T47D (cell line): ENCODE data around the gene SLC6A12.

Experiments used
- DNase-seq, 2 experiments: peaks; one replicate each; pipeline versions ENCODE4 v3.0.0 to v3.0.0-alpha.2; 2011 to 2012; ENCODE audit warnings: low read depth in 1 of 2, low spot score in 1 of 2
- JUND ChIP-seq: IDR thresholded peaks from 2 replicates; pipeline ENCODE4 v1.6.1; 2012; ENCODE audit warnings: low read depth
- in situ Hi-C: cut with HindIII; loops from 2 replicates; pipeline ENCODE4 v1.10.0; 2016; ENCODE audit warnings: low sequenced_read_pairs, low pct_unique_long_range_greater_than_20kb

SLC6A12 gene

DNA sequence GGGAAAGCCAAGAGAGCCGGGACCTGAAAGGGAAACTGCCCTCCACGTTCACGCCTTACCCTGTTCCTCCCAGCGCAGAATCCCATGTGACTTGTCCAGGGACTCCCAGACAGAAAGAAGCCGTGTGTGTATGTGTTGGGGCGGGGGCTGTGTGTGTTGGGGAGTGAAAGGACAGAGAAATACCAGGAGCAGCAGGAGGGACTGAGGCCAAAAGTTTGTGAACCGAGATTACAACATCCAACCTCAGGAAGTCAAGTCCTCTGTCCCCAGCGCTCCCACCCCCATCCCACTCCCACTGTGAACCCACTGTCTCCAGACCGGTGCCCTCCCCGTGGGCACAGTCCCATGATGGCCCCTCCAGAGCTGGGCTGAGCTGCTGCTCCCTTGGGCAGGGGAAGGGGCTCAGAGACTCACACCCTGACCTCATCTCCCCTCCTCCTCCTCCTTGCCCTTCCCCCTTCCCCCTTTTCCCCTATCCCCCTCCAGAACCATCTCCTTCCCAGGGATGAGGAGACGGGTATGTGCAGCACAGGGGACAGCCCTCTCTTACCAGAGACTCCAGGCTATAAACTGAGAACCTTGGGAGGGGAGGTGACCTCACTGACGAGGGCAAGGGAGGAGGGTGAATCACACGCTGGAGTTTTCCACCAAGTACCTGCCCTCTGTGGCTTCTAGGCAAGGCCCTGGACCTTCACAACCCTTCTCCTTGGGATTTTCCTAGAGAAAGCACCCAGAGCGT is at the start of gene SLC6A12:
Gene SLC6A12 (minus strand): TSS at position 155 of the 739 bp plus-strand sequence. CDS start 4,171 bp downstream, outside the sequence.
- in situ Hi-C loops: no loop called here
- no peak for TF ChIP-seq JUND
- DNase-seq: no peak

GRCh38 chr12:263574-263973 is 49.6 kb upstream of the SLC6A12 start:
- no peak for DNase-seq
- no peak for TF ChIP-seq JUND
- in situ Hi-C loops: no loop called here

DNA sequence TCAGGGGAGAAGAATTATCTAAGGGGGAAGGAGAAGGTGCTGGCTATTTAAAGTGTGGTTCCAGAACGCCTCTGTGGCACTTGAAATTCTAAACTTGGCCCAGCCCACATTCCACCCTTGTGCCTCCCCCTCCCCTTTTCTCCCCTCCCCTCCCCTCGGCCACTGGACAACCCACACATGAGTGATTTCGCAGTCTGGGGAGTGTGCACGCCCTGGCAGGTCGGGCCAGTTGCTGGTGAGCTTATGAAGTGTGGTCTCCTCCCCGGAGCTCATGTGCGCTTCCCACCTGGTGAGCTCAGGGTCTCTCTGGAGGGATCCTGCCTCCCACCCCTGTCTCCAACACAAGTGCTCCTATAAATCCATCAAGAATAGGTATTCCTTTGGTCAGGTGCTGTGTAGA is 48.9 kb upstream of the SLC6A12 start, which contains the start of gene SLC6A13:
Gene SLC6A13 (minus strand): TSS at position 20 of the 400 bp plus-strand sequence. CDS start 2,784 bp downstream, outside the sequence.
- TF ChIP-seq JUND: no peak
- DNase-seq: peak in 1 of 2 experiments; percentile 40
- in situ Hi-C loops: no loop called here

DNA sequence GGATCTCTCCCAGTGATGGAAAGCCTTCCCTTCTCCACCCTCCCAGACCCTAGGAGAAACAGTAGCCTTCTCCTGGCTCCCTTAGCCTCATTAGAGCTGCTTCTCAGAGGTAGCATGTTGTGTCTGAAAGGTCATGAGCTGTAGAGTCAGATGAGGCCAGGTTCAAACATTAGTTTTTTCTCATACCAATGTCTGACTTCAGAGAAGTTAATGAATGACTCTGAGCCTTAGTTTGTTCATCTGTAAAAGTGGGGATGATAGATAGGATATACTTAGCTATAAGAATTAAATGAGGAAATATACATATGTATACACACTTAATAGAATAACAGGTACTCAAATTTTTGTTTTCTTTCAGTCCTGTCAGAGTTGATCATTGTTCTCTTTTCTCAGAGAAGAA is 48.2 kb upstream of the SLC6A12 start:
- in situ Hi-C loops: no loop called here
- no peak for TF ChIP-seq JUND
- DNase-seq: no peak

DNA sequence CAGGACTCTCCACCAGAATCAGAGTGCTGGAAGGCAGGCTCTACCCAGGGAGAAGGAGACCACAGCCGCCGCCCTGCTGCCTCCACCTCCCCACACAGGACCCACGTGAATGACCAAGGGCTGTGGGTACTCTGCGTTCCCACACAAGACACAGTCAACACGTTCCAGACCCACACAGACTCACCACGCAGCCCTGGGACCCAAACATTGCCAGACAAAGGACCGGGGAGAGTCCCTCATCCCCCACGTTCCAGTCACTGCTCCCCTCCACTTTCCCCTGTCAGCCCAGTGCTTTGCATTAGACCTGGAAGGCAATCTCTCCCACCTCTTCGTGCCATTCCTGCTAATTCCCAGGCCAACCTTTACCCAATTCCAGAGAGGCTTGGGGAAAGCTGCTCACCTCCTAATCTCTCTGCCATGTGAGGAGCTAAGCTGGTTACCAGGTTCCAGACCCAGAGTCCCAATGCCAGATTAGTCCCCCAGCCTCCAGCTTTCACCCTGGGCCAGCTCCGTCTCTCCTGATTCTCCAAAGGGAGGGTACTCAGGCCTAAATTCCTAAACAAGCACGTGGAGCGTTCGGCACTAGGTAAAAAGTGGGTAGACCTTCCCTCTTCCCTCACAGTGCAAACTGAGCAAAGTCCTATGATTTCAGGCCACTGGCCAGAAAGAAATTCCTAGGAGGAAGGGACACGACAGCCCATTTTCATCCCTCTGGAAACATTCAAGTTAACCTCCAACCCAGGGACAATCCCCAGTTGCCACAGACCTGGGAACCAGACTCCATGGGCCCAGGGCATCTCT is 43.8 kb upstream of the SLC6A12 start:
- TF ChIP-seq JUND: no peak
- DNase-seq: no peak
- in situ Hi-C loops: no loop called here

DNA sequence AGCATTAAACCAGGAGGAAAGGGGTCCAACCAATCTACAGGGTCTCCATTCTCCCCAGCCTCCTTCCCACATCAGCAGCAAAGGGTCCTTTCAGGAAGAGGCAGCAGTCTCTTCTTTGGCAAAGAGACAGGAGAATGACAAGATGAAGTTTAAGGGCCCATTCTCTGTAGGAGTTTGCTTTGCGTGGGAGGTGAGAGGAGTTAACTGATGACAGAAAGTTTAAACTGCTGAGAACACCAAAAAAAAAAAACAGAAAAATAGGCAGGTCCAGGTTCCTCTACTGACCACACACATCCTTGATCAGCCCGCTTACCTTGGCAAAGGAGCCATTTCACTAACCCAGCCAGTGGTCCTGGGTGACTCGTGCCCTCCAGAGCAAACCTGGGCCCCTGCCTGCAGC is 43.0 kb upstream of the SLC6A12 start:
- TF ChIP-seq JUND: no peak
- in situ Hi-C loops: no loop called here
- no peak for DNase-seq

DNA sequence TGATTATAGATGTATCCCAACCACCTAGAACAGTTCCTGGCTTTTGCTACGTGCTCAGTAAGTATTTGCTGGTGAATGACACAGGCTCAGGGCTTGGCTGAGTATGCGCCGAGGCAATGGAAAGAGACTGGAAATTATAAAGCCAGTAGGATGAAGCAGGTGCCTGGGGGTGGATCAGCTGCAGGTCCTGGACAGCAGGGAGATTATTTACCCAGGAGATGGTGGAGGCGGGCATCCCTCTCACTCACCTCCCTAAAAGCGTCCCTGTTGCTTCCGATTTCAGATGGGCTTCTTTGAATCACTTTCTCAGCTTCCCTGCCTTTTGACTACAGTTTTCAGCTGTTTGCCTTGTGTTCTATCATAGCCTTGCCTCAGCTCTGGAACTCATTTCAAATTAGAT is 42.3 kb upstream of the SLC6A12 start:
- DNase-seq: no peak
- TF ChIP-seq JUND: no peak
- in situ Hi-C loops: no loop called here

DNA sequence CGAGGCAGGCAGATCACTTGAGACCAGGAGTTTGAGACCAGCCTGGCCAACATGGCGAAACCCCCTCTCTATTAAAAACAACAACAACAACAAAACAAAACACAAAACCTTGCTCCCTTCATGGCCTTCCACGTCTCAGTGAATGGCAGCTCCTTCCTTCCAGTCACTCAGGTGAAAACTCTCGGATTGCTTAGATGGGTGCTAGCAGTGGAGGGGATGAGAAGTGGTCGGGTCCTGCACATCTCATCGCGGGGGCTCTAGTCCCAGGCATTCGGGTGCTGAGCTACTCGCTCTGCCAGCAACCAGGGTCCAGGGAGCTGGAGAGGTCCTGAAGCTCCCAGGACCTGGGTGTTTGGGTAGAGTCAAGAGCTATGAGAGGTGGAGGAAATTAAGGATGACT is 41.0 kb upstream of the SLC6A12 start:
- TF ChIP-seq JUND: no peak
- in situ Hi-C loops: no loop called here
- no peak for DNase-seq

- no peak for DNase-seq
- in situ Hi-C loops: no loop called here
Observed at GRCh38 chr12:254039-254438, 40.1 kb upstream of the SLC6A12 start.

GRCh38 chr12:253116-253831 is 39.3 kb upstream of the SLC6A12 start:
- DNase-seq: no peak
- no peak for TF ChIP-seq JUND
- in situ Hi-C loops: no loop called here

More at GRCh38 chr12:254039-254438, 40.1 kb upstream of the SLC6A12 start:
- TF ChIP-seq JUND: no peak

DNA sequence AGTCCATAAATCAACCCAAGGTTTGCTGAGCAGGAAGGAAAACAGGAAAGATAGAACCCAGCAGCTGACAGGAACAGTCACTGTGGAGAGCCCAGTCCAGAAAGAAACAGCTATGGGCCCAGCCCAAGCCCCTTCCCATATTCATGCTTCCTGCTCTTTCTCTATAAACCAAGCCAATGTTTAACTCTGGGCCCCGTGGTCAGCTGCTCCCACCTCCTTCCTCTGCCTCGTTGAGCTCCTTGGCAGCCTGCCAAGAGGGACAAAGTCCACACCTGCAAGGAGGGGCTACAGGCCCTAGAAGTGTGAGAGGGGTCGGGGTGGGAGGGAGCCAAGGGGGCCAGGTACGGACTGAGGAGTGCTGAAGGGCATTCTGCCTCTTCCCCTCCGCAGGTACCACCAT is 38.7 kb upstream of the SLC6A12 start:
- DNase-seq: no peak
- in situ Hi-C loops: no loop called here
- no peak for TF ChIP-seq JUND

DNA sequence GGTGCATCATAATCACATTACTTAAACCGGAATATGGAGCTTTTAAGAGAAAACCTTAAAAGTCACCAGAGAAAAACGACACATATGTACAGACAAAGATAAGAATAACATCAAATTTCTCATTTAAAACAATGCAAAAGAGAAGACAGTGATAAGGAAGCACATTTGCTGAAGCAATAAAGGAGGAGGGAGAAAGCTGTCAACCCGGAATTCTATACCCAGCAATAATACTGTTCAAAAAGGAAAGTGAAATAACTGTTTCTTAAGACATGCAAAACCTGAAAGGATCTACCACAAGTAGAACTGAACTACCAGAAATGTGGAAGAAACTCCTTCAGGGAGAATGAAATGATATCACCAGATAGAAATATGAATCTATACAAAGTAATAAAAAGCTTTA is 33.3 kb upstream of the SLC6A12 start:
- DNase-seq: no peak
- in situ Hi-C loops: no loop called here
- no peak for TF ChIP-seq JUND
